GM21367 (cell line): ENCODE measurements around the gene EXOSC5.
A peak's percentile ranks its signal among the peaks of the same experiment; 100 is the strongest.
"Not testable (repeated sequence)": the region's sequence is repeated elsewhere in the genome, so short reads cannot be mapped to it uniquely, and the experiment has no call there.

Experiments
- ATAC-seq: cut with Tn5 transposase; IDR thresholded peaks from one replicate; pipeline ENCODE4 v1.9.1; 2021; ENCODE audit not compliant: unreplicated experiment

The EXOSC5 gene

DNA sequence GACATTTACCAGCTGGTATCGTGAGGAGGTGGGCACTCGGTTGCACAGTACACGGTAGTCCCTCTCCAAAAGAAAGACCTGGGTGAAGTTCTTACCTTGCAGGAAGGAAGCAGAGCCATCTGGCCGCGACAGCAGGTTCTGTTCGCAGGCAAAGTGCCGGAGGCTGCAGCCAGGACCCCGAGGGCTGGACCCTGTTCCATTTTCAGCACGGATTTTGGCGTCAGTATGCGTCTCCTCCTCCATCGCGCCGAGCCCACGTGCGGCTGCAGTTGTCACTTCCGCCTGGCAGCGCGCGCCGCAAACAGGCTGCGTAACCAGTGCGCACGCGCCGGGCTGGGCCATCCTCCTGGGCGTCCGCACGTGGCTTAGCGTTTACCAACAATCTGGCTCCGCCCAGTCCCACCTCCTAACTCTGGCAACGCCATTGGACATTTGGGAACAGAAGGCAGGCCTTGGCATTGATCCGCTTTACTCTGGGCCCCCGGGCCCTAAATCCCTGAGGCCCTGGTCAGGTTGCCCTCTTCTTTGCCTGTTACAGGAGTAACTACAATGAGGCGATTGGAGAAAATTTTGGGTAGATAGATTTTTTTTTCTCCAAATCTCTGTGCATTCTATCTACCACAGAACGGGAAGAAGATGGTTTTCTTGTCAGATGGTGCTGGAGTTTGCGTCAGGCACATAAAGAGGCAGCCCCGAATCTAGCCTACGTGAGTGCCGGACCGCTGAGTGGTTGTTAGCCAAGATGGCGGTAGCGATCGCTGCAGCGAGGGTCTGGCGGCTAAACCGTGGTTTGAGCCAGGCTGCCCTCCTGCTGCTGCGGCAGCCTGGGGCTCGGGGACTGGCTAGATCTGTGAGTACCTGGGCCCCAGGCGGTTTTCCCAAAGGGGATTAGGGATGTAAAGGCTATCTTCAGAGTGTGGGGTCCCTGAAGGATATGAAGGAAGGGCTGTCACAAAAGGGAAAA lies at the start of gene EXOSC5, which contains the start of gene BCKDHA:
Gene EXOSC5 (minus strand): TSS at position 274 of the 964 bp plus-strand sequence. CDS start 31 bp downstream, at position 243.
Gene BCKDHA (plus strand): TSS at position 733 of the 964 bp plus-strand sequence. CDS start 10 bp downstream, at position 743.
- peak; percentile 62 for ATAC-seq

DNA sequence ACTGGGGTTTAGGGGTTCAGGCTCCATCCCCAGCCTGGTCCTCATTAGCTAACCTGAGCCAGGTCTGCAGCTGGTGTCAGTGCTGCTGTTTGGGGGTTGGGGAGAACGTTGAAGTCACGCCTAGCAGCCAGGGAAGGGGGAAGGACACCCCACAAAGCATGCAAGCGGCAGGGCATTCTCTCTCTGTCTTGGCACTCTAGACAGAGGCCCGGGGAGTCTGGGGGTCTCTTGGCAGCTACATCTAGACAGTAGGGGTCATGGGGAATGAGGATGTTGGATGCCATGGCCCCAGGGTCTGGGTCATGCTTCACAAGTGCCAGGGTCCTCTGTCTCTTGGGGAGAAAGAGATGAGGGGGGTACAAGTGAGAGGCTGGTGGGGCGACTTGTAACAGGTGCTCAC lies 48.4 kb upstream of the EXOSC5 start:
- no peak for ATAC-seq

DNA sequence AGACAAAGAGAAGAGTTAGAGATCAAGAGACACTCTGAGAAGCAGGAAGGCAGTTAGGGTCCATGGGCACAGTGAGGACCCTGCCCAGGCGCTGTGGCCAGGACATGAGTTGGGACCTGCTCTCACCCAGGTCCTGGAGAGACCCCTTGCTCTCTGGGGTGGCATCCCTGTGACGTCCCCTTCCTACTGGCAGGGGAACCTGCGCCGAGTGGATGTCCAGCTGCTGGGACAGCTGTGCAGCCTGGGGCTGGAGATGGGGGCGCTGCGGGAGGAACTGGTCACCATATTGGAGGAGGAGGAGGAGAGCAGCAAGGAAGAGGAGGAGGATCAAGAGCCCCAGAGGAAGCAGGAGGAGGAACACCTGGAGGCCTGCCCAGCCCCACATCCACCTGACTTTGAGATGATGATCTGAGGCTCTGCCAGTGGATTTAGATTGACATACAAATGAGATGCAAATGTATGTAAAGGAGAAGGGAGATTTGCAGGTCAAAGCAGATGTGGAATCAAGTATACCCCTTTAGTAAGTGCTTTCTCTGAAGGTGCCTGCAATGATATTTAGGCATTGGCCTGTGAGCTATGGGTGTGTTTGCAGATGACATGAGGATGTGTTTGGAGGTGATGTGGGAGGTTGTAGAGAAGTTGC lies 46.8 kb upstream of the EXOSC5 start:
- no peak for ATAC-seq

DNA sequence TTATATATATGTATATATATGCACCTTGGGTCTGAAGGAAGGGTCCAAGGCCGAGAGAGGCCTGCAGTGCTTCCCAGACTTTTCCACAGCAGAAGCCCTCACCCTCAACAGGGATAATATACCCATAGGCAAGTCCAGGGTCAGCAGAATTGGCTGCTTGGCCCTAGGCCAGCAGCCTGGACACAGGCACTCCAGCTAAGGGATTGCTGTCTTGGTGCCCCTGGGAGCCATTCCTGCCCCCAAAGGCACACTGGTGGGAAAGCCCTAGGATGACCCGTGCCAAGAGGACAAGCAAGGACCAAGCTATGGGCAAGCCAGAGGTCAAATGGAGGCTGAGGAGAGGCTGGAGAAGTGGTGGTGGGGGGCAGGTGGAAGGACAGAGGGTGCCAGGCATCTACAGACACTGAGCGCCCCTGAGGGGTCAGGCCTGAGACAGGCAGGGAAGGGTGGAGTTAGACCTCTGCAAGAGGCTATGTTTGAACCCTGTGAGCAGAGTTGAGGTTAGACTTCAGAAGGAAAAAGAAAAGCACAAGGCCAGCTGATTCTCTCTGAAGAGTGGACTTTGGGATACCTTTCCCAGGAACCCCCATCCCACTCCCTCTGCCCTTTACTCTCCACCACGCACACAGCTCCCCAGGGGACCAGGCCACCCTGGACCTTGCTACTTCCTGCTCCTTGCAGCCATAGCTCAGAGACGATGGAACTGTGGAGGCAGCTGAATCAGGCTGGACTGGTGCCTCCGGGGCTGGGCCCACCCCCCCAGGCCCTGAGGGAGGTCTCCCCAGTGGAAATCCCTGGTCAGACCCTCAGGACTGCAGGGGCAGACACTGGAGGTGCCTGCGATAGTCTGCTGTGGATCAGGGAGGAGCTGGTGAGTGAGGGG lies 45.6 kb upstream of the EXOSC5 start, which contains the start of gene ERICH4:
Gene ERICH4 (plus strand): TSS at position 684 of the 883 bp plus-strand sequence. CDS start 14 bp downstream, at position 698.
- no peak for ATAC-seq

DNA sequence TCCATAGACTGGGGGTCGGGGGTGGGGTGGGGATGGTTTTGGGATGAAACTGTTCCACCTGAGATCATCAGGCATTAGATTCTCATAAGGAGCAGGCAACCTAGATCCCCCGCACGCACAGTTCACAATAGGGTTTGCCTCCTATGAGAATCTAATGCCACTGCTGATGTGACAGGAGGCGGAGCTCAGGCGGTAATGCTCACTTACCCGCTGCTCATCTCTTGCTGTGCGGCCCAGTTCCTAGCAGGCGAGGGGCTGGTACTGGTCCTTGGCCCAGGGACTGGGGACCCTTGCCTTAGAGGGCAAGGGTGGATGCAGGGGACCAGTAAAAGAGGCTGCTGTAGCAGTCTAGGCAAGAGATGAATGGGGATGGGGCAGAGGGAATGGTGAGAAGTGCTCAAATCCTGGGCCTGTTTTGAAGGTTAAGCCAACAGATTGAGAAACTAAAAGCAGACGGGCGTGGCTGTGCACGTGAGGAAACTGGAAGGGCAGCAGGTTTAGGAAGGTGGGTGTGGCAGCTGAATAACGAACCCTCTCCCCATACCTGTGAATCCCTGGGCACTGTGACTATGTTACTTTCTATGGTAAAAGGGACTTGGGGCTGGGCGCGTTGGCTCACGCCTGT lies 44.3 kb upstream of the EXOSC5 start:
- no peak for ATAC-seq

DNA sequence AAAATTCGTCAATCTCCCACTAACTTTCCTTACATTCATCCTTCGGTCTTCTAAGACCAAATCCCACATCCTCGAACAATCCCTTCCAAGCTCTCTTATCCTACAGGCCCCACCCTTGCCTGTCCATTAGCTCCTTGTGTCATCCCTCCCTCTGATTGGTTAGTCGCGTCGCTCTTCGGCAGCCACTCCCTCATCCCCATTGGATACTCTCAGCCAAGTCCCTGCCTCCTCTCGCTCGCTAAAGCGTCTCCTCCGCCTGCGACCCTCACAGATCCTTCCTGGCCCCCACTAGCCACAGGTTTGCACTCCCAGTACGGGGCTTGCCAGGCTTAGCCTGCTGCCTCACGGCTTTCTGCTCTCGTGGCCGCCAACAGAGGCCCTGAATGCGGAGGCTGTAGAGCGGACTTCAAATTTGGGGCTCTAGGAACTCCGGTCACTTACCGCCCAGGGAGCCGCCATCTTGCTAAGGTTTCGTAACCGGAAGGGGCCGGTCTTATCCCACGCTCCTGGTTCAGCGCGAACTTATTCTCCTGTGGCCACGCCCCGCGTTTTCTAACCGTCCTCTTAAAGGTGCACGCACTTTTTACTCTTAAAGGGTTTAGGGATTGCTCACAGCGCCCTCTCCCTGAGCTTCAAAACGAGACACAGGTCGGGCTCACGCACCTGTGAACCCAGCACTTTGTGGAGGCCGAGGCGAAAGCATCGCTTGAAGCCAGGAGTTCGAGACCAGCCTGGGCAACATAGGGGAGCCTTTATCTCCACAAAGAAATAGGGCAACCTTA lies 42.5 kb upstream of the EXOSC5 start, which contains the start of gene DMAC2:
Gene DMAC2 (minus strand): TSS at position 472 of the 782 bp plus-strand sequence. CDS start 13 bp downstream, at position 459.
- peak; percentile 76 for ATAC-seq

DNA sequence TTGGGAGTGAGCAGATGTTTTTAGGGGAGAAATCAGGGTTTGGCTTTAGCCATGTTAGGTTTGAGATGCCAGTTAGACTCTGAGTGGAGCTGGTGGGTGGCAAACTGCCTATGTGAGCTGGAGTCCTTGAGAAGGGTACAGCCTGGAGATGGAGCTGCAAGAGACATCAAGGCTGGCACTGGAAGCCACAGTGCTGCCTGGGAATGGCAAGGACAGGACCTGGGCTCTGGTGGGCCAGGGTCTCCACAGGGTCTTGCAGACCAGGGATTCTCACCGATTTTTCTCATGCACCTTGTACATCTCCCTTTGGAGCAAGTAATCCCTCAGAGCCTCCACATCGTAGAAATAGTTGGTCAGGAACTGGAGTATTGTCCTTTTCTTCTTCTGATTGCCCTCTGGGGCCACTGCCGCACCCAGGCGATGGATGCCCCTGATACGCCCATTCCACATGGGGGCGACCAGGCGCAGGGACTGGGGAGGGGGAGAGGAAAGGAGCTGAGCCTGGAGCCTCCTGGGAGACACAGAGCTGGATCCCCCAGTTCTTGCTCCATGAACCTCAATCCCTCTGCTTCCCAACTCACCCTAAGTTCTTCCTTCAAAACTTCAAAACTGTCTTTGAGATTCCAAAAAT lies 40.9 kb upstream of the EXOSC5 start:
- no peak for ATAC-seq

DNA sequence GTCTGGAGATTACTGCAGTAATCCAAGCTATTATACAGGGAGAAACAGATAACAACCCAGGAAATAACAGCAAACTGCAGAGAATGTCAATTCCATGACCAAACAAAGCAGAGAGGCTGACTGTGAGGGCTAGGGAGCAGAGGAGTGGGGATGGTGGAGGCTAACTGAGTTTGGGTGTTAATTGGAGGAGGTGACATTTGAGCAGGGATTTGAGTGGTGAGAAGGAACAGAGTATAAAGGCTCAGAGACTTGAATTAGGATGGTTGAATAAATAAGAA lies 39.5 kb upstream of the EXOSC5 start:
- no peak for ATAC-seq

DNA sequence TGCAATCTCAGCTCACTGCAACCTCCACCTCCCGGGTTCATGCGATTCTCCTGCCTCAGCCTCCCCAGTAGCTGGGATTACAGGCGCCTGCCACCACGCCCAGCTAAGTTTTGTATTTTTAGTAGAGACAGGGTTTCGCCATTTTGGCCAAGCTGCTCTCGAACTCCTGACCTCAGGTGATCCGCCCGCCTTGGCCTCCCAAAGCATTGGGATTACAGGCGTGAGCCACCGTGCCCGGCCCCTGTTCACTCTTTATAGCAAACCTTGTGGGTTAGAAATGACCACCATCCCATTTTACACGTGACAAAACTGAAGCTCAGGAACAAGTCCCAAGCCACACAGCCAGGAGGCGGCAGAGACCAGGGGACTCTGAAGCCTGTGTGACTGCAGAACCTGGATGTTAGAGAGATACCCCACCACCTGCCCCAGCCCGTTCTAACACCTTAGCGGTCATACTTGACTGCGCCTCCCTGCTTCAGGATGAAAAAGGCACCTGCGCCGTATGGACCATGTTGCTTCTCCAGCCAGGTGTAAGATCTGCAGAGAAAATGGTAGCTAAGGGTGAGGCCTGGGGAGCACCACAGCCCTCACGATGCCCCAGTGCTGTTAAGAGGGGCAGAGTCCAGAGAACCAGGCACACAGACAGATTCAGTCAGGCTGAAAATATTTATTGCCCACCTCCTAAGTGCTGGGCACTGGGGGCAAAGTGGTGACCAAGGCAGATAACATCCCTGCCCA lies 38.9 kb upstream of the EXOSC5 start:
- no peak for ATAC-seq

DNA sequence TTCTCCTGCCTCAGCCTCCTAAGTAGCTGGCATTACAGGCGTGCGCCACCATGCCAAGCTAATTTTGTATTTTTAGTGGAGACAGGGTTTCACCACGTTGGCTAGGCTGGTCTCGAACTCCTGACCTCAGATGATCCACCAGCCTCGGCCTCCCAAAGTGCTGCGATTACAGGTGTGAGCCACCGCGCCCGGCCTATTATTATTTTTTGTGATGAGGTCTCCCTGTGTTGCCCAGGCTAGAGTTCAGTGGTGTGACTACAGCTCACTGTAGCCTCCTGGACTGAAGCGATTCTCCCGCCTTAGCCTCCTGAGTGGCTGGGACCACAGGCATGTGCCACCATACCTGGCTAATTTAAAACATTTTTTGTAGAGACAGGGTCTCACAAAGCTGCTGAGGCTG lies 38.2 kb upstream of the EXOSC5 start:
- not testable (repeated sequence) for ATAC-seq

DNA sequence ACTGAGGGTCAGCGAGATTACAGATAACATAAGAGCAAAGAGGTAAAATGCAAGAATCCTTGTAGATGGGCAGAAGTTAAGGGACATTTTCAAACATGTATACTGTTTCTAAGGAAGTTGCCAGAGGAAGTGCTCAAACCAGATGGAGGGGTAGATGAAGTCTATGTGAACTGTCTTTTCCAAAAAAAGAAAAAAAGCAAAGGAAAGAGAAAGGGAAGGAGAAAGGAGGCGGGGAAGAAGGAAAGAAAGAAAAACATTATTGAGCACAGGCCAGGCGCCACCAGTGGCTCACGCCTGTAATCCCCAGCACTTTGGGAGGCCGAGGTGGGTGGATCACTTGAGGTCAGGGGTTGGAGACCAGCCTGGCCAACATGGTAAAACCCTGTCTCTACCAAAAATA lies 37.3 kb upstream of the EXOSC5 start:
- ATAC-seq = no peak

DNA sequence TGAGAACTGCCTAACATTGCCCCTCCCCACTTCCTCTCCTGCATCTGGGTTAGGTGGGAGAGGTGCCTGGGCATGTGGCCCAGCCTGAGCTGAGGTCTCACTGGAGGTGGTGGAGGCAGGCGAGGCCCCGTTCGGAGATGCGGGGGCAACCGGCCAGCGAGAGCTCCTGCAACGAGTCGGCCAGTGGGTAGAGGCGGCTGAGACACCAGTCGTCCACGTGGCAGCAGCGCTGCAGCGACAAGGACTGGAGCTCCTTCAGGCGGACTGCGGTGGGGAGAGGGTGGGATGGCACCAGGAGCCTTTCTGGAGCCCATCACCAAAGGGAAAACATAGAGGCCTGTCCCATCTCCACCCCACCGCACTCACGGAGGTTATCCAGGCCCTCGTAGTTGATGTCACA lies 36.0 kb upstream of the EXOSC5 start:
- ATAC-seq = no peak

DNA sequence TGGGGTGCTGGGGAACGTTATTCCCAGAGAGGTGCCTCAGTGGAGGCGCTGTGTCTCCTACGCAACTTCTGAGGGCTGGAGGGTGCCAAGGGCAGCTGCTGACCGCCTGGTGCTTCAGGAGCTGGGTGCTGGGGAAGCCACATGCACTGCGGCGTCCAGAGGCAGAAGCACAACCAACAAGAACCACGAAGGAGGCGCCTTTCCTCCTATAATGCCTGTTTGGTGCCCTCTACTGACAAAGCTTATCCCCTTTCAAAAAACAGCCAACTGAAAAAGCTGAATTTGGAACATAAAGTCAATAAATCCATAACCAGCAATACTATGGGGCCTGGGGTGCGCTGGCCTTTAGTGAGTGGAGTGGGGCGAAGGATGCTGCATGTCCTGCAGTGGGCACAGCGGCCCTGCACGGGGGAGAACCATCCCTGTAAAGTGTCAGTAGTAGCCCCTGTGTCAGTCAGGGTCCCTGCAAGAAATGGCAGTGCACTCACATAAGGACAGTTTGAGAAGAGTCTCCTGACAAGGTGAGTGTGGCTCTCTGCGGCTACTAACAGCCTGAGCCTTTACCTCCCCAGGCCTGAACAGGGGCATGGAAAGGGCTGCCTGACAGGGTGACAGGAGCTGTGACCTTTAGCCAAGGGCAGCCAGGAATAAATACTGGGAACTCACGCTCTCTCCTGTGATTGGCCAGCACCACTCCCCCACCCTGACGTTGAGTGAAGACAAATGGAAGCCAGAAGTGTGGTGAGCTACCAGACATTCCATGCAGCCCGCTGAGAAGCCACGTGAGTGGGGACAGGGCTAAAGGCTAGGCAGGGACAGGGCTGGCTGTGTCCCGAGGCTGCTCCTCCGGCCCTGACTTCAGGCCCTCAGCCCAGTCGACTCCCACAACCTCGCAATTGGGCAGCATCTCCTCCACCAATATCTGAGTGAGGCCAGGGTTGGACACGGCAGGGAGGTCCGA lies 34.5 kb upstream of the EXOSC5 start:
- no peak for ATAC-seq

DNA sequence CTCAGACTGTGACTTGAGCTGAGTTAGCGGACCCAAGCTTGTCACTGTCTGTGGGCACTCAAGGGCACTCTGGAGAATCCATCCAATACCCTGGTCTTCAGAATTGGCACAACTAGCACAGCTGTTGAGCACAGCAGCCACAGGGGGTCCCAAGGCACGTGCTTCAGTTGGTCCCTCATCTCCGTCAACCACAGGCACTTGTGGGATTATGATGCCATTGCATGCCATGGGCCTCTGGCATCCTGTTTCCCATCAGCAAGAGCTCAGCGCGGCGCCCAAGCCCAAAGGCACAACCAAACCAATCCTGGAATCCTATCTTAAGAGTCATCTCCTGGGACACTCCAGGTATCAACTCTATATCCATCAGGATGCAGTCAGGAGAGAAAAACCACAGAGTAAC lies 33.8 kb upstream of the EXOSC5 start:
- ATAC-seq = no peak

DNA sequence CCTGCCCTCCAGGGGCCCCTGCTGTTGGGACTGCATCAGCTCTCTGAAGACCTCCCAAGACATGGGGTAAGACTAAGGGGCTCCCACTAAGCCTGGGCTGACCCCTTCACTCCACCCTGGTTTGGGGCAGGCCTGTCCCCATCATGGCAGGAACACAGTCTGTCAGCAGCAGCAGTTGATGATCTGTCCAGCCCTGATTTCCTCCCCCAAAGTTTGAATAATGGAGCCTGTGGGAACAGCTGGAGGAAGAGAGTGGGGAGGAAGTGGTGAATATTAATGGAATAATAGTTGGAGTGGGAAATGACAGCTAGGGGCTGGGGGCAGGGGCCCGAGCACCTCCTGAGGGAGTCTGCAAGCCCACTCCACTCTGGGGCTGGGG lies 31.3 kb upstream of the EXOSC5 start:
- no peak for ATAC-seq

DNA sequence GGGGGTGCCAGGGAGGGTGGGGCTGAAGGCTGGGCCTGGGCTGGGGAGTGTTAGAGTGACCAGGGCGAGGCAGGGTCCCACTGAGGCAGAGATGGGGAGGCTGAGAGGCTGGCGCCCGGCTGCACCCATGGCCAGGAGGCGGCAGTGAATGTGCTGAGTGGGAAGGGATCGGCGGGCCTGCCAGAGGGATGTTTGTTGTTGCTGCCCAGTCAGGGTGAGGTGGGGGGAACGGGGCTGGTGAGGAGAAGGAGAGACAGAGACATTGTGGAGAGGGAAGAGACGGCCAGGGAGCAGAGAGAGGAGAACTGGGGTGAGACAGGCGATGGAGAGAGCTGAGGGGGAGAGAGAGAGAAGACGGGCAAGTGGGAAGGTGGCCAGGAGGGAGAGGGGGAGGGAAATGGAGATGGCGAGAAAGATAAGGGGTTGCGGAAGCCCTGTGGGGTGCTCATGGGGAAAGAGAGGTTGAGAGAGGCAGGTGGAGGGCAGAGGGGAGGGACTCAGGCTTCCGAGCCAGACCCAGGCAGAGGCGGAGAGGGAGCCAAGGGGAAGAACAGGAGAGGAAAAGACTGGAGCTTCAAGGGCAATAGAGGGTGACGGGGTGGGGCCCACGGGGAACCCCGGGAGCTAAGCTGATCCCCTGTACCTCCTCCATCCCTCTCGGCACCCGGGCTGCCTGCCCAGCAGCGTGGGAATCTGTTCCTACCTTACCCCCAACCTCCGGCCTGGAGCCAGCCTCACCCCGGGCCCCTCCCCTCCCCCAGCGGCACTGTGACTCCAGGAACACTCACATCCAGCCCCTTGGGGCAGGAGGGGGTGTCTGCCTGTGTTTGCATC lies 30.7 kb upstream of the EXOSC5 start:
- ATAC-seq = no peak
